GM20000 (cell line): Measurements from ENCODE around the gene USP44.

Source experiments
- DNase-seq: peaks from one replicate; pipeline ENCODE4 v3.0.0; 2012; ENCODE audit warnings: low spot score
- CTCF ChIP-seq: IDR thresholded peaks from 2 replicates; pipeline ENCODE4 v1.5.1; 2012; ENCODE audit warnings: mild to moderate bottlenecking, control low read depth; ENCODE audit errors: extremely low read depth, missing control alignments

The USP44 gene

GRCh38 chr12:95522692-95523091, 28.6 kb downstream of the USP44 start:
- no peak for TF ChIP-seq CTCF
- no peak for DNase-seq

GRCh38 chr12:95520816-95521215, 30.5 kb downstream of the USP44 start:
- no peak for TF ChIP-seq CTCF
- no peak for DNase-seq

GRCh38 chr12:95518944-95519343, 32.3 kb downstream of the USP44 start:
- TF ChIP-seq CTCF: no peak
- no peak for DNase-seq

- no peak for DNase-seq
- no peak for TF ChIP-seq CTCF
Measured at GRCh38 chr12:95517246-95517645, 34.0 kb downstream of the USP44 start.

GRCh38 chr12:95516757-95517156, 34.5 kb downstream of the USP44 start:
- no peak for DNase-seq
- TF ChIP-seq CTCF: no peak

GRCh38 chr12:95515197-95515596, 36.1 kb downstream of the USP44 start:
- no peak for TF ChIP-seq CTCF
- no peak for DNase-seq

GRCh38 chr12:95513599-95513998, 37.7 kb downstream of the USP44 start:
- TF ChIP-seq CTCF: no peak
- DNase-seq: no peak
